ENCODE results near the gene BCL2L13.

Gene BCL2L13

DNA sequence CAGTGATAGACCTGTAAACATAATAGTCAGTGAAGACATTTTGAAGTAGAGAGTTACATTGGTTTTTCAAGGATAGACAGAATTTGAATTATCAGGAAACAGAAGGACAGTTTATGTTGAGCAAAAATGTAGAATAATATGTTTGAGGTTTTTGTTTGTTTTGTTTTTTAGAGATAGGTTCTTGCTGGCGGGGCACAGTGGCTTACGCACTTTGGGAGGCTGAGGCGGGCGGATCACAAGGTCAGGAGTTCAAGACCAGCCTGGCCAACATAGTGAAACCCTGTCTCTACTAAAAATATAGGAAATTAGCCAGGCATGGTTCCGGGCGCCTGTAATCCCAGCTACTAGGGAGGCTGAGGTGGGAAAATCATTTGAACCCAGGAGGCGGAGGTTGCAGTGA lies 35.6 kb downstream of the BCL2L13 start:
- TF ChIP-seq EZH2phosphoT487 (IDR thresholded peaks at IDR 0.05; ENCODE audit: low read length) (no peak), EZH2 (optimal IDR thresholded peaks at IDR 0.05; ENCODE audit: low read depth, low read length) (no peak)
- TF ChIP-seq, protein P1, sequence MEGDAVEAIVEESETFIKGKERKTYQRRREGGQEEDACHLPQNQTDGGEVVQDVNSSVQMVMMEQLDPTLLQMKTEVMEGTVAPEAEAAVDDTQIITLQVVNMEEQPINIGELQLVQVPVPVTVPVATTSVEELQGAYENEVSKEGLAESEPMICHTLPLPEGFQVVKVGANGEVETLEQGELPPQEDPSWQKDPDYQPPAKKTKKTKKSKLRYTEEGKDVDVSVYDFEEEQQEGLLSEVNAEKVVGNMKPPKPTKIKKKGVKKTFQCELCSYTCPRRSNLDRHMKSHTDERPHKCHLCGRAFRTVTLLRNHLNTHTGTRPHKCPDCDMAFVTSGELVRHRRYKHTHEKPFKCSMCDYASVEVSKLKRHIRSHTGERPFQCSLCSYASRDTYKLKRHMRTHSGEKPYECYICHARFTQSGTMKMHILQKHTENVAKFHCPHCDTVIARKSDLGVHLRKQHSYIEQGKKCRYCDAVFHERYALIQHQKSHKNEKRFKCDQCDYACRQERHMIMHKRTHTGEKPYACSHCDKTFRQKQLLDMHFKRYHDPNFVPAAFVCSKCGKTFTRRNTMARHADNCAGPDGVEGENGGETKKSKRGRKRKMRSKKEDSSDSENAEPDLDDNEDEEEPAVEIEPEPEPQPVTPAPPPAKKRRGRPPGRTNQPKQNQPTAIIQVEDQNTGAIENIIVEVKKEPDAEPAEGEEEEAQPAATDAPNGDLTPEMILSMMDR (IDR thresholded peaks at IDR 0.05; ENCODE audit: low read length) = no peak
- H3F3A ChIP-seq (ENCODE audit: insufficient read depth, low read length) = no peaks in the 10 kb centered on the region
- no peaks in the 10 kb centered on the region for H3K27me3 ChIP-seq (replicated peaks; ENCODE audit: insufficient read depth, low read length)
- H3K9ac ChIP-seq (ENCODE audit: low read length) = no peak overlapping the region
- no peak overlapping the region for H3K27ac ChIP-seq (ENCODE audit: low read length)
- H2AFZ ChIP-seq (ENCODE audit: low read length) = no peak overlapping the region
- H3K4me3 ChIP-seq (ENCODE audit: low read length) = no peak overlapping the region
- H4K20me1 ChIP-seq (ENCODE audit: insufficient read depth, low read length) = no peaks in the 10 kb centered on the region
- H3K9me3 ChIP-seq (replicated peaks; ENCODE audit: insufficient read depth, low read length) = no peaks in the 10 kb centered on the region
- H3K4me1 ChIP-seq (ENCODE audit: low read length) = no peaks in the 10 kb centered on the region
- H3K79me2 ChIP-seq (ENCODE audit: low read length) = peaks cover 4% of the 10 kb centered on the region
- H3K36me3 ChIP-seq (replicated peaks; ENCODE audit: insufficient read depth, low read length) = no peaks in the 10 kb centered on the region
- no peaks in the 10 kb centered on the region for H3K9me2 ChIP-seq (replicated peaks; ENCODE audit: insufficient read depth, low read length)
- no peak for DNase-seq
- no peak overlapping the region for H3K4me2 ChIP-seq (ENCODE audit: low read depth, low read length)

DNA sequence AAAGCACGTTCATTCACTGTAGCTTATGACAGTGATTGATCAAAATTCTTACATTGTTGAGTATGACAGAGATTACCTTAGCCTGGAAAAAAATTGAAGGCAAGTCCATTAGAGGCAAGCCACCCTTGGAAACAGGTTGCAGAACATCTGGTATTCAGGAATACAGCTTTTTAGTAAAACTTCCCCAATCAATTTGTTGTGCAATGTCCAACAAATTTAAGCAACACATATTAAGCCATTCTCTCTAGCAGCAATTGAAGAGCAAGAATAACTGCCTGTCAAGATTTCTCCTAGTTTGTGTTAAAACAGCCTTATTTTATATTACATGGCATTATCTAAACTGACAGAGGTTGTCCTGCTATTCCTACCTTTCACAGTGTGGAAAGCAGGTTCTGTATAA lies 37.0 kb downstream of the BCL2L13 start:
- no peak overlapping the region for H3K4me3 ChIP-seq (ENCODE audit: low read length)
- H4K20me1 ChIP-seq (ENCODE audit: insufficient read depth, low read length) = no peaks in the 10 kb centered on the region
- H3K27me3 ChIP-seq (replicated peaks; ENCODE audit: insufficient read depth, low read length) = no peaks in the 10 kb centered on the region
- H3K4me2 ChIP-seq (ENCODE audit: low read depth, low read length) = no peak overlapping the region
- DNase-seq = no peak
- no peaks in the 10 kb centered on the region for H3K4me1 ChIP-seq (ENCODE audit: low read length)
- TF ChIP-seq, protein P1 (IDR thresholded peaks at IDR 0.05; ENCODE audit: low read length) = no peak
- TF ChIP-seq EZH2 (optimal IDR thresholded peaks at IDR 0.05; ENCODE audit: low read depth, low read length) (no peak), EZH2phosphoT487 (IDR thresholded peaks at IDR 0.05; ENCODE audit: low read length) (no peak)
- no peak overlapping the region for H3K9ac ChIP-seq (ENCODE audit: low read length)
- H2AFZ ChIP-seq (ENCODE audit: low read length) = no peak overlapping the region
- peaks cover 4% of the 10 kb centered on the region for H3K79me2 ChIP-seq (ENCODE audit: low read length)
- no peaks in the 10 kb centered on the region for H3K9me2 ChIP-seq (replicated peaks; ENCODE audit: insufficient read depth, low read length)
- no peak overlapping the region for H3K27ac ChIP-seq (ENCODE audit: low read length)
- H3K9me3 ChIP-seq (replicated peaks; ENCODE audit: insufficient read depth, low read length) = no peaks in the 10 kb centered on the region
- H3F3A ChIP-seq (ENCODE audit: insufficient read depth, low read length) = no peaks in the 10 kb centered on the region
- H3K36me3 ChIP-seq (replicated peaks; ENCODE audit: insufficient read depth, low read length) = no peaks in the 10 kb centered on the region

DNA sequence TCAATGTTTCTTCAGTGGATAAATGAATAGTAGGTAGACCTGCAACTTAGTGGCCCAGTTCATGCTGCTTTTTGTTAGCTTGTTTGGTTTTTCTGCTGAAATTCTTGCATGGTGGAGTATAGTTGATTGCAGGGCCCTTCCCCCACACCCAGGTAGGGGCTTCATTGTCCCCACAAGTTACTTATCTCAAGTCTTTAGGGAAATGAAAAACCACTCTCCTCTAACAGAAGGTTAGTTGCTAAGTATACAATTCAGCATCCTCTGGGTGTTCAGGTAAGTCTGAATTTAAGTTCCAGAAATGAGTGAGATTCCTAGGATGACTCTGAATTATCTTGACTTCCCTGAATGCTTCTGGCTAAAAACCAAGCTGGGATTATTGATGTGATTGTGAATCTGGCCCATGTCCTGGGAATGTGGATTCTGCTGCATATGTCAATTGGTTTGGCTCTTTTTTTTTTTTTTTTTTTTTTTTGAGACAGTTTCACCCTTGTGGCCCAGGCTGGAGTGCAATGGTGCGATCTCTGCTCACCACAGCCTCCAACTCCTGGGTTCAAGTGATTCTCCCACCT lies 40.3 kb downstream of the BCL2L13 start:
- H2AFZ ChIP-seq (ENCODE audit: low read length) = no peak overlapping the region
- no peaks in the 10 kb centered on the region for H4K20me1 ChIP-seq (ENCODE audit: insufficient read depth, low read length)
- no peaks in the 10 kb centered on the region for H3K9me3 ChIP-seq (replicated peaks; ENCODE audit: insufficient read depth, low read length)
- no peak overlapping the region for H3K4me2 ChIP-seq (ENCODE audit: low read depth, low read length)
- H3F3A ChIP-seq (ENCODE audit: insufficient read depth, low read length) = no peaks in the 10 kb centered on the region
- H3K4me1 ChIP-seq (ENCODE audit: low read length) = no peaks in the 10 kb centered on the region
- no peaks in the 10 kb centered on the region for H3K27me3 ChIP-seq (replicated peaks; ENCODE audit: insufficient read depth, low read length)
- H3K36me3 ChIP-seq (replicated peaks; ENCODE audit: insufficient read depth, low read length) = no peaks in the 10 kb centered on the region
- peaks cover 2% of the 10 kb centered on the region for H3K79me2 ChIP-seq (ENCODE audit: low read length)
- H3K9me2 ChIP-seq (replicated peaks; ENCODE audit: insufficient read depth, low read length) = no peaks in the 10 kb centered on the region
- H3K9ac ChIP-seq (ENCODE audit: low read length) = no peak overlapping the region
- TF ChIP-seq EZH2phosphoT487 (IDR thresholded peaks at IDR 0.05; ENCODE audit: low read length) (no peak), EZH2 (optimal IDR thresholded peaks at IDR 0.05; ENCODE audit: low read depth, low read length) (no peak)
- TF ChIP-seq, protein P1 (IDR thresholded peaks at IDR 0.05; ENCODE audit: low read length) = no peak
- no peak overlapping the region for H3K4me3 ChIP-seq (ENCODE audit: low read length)
- no peak for DNase-seq
- no peak overlapping the region for H3K27ac ChIP-seq (ENCODE audit: low read length)

Data from MM.1S (cell line).